NCI-H460 (cell line): ENCODE data around the gene OTUD6A. TPM values are rescaled to one million over a fixed set of nuclear protein-coding genes. Genes with fewer than 3 reads are reported as not detected.
"Not testable (repeated sequence)": the region's sequence is repeated elsewhere in the genome, so short reads cannot be mapped to it uniquely, and the experiment has no call there.

Source experiments
- DNase-seq: peaks from one replicate; pipeline ENCODE4 v3.0.0-alpha.2; 2016; ENCODE audit warnings: low read depth; ENCODE audit errors: extremely low read depth
- total RNA-seq: library from RNA; depleted of rRNA; stranded (reverse); fragments of >200 nt; shearing (Covaris generic); gene quantifications from 2 replicates; pipeline ENCODE4 v1.2.3, GENCODE V29; 2014

OTUD6A gene
- total RNA-seq, 1 experiment from 2014 or later, result not detected

DNA sequence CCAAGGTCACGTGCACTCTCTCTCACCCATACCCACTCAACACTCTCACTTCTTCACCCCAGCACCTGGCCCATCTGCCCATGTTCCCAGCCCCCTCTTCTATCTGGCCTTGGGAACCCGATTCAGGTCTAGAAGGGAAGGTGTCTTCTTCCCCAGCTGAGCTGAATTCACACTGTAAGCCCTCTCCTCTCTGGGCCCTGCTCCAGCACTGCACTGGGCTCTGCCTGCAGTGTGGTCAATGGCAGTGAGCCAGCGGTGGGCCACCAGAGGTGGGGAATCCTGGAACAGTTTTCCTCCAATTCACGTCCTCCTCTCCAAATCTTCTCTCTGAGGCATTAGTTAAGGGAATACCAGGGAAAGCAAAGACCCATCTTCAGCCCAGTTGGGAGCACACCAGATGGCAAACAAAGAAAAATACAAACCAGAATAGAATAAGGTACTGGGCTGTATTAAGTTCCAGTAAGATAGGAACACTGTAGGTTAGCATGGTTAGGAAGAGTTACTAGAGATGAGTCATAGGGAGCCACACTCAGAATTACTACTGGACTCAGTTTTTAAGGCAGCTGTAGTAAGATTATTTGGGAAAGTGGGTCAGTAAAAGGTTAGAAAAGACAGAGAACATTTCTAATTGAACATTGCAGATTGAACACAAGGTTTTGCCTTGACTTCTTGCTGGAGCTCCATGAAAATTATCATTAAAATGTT, 17.6 kb upstream of the OTUD6A start:
- DNase-seq, result no peak

GRCh38 chrX:70046978-70047377, 15.3 kb upstream of the OTUD6A start:
- DNase-seq, result no peak

DNA sequence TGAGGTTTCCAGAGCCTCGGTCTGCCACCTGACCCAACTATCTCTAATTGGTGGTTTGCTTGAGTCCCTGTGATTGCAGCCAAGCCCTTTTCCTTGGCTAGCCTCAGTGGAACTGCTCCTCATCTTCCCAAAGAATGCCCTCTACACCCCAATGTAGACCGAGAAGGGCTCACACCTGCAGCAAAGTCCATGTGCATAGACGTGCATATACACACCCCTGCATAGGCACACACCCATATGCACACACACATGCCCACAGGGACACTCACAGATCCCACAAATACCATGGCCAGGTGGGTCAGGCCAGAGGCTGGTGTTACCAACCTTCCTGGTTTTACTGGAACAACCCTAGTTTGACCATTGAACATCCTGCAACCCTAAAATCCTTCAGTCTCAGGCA, 12.9 kb upstream of the OTUD6A start:
- no peak for DNase-seq

- no peak for DNase-seq
Observed at GRCh38 chrX:70049925-70050324, 12.3 kb upstream of the OTUD6A start, which contains the start of gene AWAT2. TSS of gene AWAT2 (minus strand) at chrX:70049938. CDS start at chrX:70049932, 6 bp downstream.

DNA sequence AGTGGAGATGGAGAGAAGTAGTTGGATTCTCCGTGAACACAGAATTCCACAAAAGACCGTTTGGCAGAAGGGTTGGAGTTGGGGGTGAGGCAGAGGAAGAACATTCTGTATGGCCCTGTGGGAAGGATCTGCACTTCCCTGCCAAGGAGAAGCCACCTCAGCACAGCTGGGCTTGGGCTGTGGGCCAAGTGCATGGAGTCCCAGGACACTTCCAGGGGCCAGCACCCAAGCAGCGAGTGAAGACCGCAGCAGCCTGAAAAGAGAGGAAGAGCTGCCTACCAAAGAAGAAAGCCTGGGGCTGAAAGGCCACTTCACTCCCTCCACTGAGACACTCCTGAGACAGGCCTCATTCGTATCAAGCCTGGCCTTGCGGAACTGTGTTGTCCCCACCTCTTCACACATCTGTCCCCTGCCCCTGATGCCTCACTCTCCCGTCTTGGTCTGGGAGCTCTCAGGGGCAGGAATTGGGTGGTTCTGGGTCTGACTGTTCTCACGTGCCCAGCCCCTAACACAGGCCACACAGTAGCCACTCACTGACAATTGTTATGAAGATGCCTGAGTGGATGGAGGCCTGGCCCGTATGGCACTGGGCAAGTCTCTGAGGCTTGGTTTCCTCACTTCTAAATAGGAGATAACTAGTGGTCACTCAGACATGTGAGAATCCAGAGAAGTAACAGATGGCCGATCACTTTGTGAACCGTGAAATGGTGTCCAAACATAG, 9.2 kb upstream of the OTUD6A start:
- no peak for DNase-seq

- no peak for DNase-seq
Observed at GRCh38 chrX:70054391-70054790, 7.9 kb upstream of the OTUD6A start.

DNA sequence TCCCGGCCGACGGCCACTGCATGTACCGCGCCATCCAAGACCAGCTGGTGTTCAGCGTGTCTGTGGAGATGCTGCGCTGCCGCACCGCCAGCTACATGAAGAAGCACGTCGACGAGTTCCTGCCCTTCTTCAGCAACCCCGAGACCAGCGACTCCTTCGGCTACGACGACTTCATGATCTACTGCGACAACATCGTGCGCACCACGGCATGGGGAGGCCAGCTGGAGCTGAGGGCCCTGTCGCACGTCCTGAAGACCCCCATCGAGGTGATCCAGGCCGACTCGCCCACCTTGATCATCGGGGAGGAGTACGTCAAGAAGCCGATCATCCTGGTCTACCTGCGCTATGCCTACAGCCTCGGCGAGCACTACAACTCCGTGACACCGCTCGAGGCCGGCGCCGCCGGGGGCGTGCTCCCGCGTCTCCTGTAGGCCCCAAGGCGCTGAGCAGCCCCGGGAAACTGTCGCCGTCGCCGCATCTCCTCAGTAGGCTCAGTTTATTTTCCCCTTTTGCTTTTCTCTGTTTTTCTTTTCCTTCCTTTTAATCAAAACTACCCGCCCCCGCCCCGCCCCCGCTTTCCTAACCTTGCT, 799 bp downstream of the OTUD6A start:
- no peak for DNase-seq

GRCh38 chrX:70066646-70067045, 4.4 kb downstream of the OTUD6A start:
- DNase-seq, result no peak

DNA sequence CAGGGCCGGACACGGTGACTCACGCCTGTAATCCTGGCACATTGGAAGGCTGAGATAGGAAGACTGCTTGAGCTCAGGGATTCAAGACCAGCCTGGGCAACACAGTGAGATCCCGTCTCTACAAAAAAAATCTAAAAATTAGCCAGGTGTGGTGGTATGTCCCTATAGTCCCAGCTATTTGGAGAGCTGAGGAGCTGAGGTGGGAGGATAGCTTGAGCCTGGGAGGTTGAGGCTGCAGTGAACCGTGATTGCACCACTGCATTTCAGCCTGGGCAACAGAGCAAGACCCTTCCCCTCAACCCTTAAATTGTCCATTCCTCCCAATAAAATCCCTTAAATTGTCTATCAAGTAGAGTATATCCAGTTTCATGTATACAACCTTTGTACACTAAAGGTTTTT, 17.0 kb downstream of the OTUD6A start:
- DNase-seq, result no peak

DNA sequence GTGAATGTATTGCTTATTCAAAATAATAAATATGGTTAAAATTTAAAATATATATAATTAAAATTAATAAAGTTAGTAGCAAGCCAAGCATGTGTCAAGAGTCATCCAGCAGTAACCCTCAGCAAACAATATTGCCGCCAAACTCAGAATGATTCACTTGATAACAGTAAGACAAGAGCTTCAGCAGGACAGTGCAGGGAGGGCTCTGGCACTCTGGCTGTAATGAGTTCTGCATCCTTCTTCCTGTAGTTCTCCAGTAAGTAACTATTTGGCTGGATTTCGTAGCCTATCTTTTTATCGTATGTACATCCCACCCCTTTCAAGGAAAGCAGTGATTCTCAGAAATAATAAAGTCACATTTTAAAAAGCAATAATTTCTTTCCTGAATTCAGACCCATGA, 17.6 kb downstream of the OTUD6A start:
- DNase-seq, result no peak

DNA sequence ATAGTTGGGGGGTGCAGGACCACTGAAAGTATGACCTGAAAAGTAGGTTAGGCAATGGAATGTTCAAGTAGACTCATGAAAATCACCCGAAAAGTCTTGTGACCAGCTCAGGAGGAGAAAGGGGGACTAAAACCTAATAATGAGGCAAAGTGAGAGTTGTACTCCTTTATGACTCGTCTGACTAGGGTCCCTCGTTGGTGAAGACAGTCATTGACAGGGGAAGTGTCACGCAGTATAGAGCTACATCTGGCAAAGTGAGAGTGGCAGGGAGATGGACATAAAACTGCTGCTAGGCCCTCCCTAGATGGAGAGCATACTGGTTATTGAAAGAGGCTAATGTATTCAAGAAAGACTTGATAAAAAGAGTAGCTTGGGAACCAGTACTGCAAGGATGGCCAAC, 20.5 kb downstream of the OTUD6A start:
- DNase-seq, result no peak

DNA sequence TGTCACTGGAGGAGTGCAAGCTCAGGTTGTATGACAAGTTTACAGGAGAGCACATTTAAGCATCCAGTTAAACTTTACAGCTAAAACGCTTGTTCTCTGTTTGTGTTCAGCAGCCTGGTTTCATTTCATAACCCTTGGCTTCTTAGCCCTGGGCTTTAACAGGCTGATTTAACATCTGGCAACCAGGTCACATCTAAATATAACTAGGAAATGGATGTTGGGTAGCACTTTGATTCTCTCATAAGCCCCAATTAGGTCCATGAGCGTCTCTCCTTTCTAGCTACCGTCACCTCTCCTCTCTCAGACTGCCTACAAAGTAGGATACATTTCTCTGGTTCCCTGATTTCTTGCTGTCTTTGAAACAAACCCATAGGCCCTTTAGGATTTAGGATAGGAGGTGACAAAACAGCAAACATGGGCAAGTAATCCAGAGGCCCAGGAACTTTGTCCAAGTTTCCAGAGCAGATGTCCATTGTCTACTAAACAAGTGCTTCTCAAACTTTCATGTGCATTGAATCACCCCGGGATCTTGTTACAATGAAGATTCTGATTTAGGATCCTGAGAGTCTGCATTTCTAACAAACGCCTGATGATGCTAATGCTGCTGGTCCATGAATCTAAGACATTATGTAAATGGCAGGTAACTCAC, 22.5 kb downstream of the OTUD6A start:
- DNase-seq, result no peak

DNA sequence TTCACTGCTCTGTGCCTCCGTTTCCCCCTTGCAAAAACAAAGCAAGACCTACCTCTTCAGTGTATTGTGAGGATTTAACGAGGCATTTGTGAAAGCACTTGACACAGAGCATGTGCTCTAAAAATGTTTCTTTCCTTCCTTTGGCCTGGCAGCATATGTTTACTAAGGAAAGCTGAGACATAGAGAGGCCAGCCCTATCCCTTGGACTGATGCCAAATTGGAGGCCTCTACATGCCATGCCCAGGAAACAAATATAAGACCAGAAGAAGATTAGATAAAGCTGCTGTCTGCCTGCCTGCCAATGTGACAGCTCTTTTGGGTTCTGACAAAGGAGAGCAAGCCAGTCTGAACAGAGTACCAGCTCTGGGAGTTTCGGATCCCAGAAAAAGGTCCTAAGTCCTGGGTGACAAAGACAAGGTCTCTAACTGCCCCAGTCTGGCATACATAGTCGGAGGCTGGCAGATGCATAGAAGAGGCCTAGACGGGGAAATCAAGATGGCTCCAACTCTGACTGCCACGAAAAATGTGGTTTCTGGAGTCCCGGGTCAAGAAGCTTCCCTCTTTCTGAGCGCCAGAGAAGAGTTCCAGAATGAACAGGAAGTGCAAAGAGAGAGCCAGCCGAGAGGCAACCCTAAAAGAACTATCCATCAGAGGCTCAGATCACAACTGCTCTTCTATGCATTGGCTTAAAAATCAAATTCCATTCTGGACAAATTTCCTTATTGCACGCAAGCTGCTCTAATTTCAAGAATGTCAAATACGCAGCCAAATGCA, 25.8 kb downstream of the OTUD6A start:
- DNase-seq, result no peak

DNA sequence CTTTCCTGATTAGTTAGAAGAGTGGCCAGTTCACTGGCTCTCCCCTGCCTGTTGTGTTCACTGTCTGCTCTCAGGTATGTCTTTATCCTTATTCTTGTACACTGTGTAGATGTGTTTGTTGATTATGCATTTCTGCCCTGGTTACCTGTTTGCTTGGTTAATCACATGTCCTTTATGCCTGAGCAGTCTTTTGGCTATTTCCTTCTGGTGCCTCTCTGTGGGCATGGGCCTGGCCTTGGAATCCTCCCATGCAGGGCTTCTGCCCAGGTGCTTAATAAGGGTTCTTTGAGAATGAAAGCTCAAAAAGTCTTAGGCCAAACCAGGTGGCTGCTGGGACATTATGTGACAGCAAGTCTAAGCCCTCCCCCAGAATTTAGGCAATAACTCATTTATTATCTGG, 26.5 kb downstream of the OTUD6A start:
- no peak for DNase-seq

- DNase-seq, result no peak
Observed at GRCh38 chrX:70089604-70090297, 27.5 kb downstream of the OTUD6A start.

DNA sequence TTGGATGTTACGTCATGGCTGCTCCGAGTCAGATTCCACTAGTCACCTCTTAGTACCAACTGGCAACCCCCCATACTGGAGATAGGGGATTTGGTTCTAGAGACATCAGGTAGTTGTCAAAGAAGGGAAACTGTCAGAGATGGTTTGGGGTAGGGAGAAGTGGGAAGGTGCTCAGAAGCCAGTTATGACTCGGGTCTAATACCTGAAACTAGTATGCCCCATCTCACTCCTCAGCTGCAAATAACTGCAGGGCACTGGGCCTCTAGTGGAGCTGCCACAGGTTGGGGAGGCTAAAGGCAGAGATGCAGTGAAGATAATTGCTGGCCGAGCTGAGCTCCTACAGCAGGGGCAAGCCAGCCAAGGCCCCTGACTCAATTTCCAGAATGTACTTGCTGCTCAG, 30.0 kb downstream of the OTUD6A start:
- DNase-seq, result no peak

DNA sequence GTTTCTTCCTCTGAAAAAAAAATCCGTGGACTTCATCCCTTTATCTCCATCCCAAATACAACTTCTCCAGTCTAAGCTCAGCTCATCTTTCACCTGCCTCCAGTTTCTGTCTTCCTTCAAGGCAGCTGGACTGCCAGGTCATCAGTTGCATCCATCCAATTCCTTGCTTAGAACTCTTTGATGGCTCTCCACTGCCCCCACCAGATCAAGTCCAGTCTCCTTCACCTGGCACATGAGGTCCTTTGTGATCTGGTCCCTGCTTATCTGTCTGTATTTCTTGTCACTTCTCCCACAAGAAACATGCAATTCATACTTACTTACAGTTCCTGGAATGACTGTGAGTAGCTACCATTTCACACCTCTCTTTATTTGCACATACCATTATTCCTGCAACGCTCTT, 33.8 kb downstream of the OTUD6A start:
- DNase-seq, result no peak

DNA sequence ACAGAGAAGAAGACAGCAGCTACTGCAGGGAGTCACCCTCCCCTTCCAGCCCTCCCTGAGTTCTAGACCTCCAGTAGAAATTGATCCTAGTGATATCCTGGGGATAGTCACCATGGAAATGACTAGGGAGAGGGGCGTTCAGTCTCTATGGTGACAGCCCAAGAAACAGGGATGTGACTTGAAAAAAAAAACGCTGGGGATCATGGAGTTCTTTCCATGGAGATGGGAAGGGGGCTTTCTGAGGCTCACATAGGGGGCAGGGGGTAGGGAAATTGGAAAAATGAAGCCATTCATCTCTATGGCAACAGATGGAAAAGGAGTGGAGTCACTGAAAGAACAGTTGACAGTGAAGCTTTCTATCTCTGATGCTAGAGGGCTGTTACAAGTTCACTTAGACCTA, 43.0 kb downstream of the OTUD6A start:
- DNase-seq, result no peak

DNA sequence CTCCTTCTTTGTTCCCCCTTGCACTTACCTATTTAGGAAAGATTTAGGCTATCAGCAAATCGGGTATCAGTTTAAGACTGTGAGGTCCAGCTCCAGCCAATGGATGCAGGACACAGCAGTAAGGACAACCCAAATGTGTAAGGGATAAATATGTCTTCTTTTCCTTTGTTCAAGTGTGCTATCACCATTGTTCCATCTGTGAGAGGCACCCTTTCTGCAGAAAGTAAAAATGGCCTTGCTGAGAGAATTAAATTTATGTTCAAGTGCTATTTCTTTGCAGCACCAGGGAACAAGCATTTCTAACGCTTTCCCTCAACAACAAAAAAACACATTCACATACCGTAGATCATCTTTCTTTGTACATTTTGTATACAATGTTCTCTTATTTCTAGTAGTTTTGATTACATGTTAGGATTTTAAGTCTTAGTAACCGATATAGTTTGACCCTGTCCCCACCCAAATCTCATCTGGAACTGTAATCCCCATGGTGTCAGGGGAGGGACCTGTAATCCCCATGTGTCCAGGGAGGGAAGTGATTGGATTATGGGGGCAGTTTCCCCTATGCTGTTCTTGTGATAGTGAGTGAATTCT, 49.3 kb downstream of the OTUD6A start:
- not testable (repeated sequence) for DNase-seq
